GM12864 (cell line): Measurements from ENCODE around the gene CCDC78.

ENCODE experiments used
- DNase-seq: peaks from one replicate; pipeline ENCODE4 v3.0.0-alpha.2; 2011; ENCODE audit warnings: low read depth
- H3K4me3 ChIP-seq: 2 replicates; pipeline ENCODE4 v1.5.1; 2011; ENCODE audit warnings: mild to moderate bottlenecking, low read depth, low read length, control low read depth
- TF ChIP-seq, protein P1 (sequence below): IDR thresholded peaks from 2 replicates; pipeline ENCODE4 v1.5.1; 2011; ENCODE audit warnings: low read depth, mild to moderate bottlenecking, moderate library complexity, low read length, control low read depth, inconsistent platforms; ENCODE audit errors: missing control alignments

Gene CCDC78

DNA sequence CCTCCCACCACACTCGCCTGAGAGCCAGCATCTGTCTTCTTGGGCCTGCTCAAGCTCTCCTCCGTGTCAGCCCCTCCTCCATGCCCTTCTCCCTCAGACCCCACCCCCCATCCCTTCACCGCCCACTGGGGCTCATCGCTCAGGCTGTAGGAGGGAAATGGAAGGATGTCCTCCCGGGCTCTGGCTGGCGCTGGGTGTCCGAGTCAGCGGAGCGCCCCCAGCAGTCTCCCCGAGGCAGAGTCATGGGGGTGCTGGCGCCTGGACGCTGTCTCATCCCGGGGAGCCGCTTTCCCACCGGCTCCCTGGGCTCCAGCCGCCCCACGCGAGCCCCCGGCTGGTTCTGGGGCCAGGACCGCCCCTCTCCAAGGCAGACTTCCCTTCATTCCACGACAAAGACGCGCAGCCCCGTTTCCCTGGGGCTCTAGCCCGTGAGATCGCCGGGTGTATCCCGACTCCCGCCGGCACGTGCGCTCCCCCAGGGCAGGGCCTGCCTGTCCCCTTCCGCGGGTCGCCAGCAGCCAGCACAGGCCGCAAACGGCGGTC, 5.7 kb downstream of the CCDC78 start:
- no peak for DNase-seq
- TF ChIP-seq, protein P1, sequence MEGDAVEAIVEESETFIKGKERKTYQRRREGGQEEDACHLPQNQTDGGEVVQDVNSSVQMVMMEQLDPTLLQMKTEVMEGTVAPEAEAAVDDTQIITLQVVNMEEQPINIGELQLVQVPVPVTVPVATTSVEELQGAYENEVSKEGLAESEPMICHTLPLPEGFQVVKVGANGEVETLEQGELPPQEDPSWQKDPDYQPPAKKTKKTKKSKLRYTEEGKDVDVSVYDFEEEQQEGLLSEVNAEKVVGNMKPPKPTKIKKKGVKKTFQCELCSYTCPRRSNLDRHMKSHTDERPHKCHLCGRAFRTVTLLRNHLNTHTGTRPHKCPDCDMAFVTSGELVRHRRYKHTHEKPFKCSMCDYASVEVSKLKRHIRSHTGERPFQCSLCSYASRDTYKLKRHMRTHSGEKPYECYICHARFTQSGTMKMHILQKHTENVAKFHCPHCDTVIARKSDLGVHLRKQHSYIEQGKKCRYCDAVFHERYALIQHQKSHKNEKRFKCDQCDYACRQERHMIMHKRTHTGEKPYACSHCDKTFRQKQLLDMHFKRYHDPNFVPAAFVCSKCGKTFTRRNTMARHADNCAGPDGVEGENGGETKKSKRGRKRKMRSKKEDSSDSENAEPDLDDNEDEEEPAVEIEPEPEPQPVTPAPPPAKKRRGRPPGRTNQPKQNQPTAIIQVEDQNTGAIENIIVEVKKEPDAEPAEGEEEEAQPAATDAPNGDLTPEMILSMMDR: peak; percentile 43
- H3K4me3 ChIP-seq: peak overlapping the region; percentile 90

DNA sequence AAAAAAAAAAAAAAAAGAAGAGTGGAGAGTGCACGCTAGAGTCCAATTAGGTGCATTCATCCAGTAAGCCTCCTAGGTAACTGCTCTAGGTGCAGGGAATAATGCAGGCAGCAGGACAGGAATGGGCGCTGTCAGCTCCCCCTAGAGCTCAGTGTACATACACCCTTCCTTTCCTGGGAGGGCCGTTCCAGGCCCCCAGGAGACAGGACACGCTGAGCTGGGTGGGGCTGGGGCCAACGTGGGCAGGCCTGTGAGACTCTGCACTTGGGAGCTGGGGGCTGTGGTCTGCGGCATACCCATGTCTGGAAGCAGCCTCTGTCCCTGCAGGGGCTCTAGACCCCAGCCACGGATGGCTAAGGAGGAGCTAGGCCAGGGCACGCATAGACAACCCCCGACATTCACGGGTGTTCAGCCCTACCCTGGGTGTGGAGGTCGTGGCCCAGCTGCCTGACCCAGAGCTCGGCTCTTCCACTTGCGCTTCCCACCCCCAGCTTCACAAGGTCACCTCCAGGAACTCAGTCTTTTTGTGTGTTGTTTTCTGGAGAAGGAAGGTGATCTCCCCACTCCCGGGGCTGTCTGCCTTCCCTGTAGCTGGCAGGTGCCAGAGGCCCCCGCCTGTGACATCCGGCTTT, 6.3 kb downstream of the CCDC78 start:
- DNase-seq: no peak
- peak overlapping the region; percentile 90 for H3K4me3 ChIP-seq
- TF ChIP-seq, protein P1: peak; percentile 39

DNA sequence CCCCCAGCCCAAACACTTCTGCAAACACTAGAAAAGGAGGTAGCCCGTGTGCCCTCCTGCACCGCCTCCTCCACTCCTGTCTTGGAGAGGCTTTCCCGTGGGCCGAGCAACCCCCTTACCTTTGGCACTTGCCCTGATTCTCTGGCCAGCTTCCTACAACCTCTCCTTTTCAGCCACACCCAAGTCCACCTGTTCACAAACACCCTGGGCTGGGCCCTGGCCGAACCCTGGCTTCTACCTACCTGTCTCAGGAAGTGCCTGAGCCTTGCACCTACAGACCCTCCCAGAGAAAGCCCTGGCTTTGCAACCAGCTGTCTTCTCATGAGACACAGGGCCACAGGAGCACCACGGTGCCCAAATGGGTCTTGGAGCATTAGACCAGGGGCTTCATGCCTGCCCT, 7.3 kb downstream of the CCDC78 start:
- TF ChIP-seq, protein P1: no peak
- H3K4me3 ChIP-seq: no peak overlapping the region
- no peak for DNase-seq

DNA sequence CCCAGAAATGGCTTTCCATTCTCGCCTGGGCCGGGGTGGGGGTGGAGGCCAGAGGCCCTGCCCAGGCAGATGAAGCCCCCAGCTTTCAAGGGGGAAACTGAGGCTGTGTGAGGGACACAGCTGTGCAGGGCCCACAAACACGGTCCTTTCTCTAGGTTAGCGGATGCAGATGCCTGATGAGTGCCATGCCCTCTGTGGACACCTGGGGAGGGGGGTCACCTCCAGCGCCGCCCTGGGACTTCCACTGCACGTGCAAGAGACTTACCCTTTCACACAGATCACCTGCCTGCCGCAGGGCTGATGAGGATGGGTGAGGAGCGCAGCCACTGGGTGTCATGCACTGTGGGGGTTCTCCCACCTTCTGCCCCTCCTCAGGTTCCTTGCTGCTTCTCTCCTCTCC, 7.9 kb downstream of the CCDC78 start:
- H3K4me3 ChIP-seq: no peak overlapping the region
- TF ChIP-seq, protein P1: no peak

DNA sequence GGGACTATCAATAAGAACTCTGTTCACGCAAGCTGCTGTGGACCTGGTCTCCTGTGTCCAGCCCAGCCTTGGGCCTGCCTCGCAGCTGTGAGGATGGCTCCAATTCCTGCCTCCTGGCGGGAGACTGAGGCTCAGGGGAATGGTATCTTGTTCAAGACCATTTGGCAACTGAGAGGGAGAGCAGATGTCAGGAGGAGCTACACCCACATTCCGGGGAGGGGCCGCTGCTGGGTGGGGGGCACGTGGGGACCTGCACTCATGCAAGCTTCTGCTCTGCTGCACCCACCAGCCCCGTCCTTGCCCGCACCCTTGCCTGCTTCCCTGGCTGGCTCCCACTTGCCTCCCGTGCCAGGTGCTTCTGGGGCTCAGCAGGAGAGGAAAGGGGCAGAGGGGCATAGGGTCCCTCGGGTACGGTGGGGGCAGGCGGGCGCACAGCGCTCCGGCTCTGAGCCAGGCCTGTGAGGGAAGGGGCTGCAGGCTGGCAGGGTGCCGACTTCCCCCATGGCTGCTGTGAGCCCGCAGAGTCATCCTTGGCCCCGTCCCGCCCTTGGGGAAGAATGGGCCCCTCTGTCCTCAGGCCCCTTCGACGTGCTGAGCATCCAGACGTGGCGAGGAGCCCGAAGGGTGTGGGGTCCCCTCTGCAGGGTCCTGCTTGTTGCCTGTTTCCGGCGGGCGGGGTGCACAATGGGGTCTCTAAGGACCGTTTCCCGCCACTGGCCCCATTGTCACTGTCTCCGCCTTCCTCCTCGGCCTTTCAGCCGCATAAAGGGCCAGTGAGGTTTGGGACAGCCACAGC, 8.6 kb downstream of the CCDC78 start:
- TF ChIP-seq, protein P1: no peak
- no peak overlapping the region for H3K4me3 ChIP-seq
- DNase-seq: no peak

More for the DNA sequence above, 7.9 kb downstream of the CCDC78 start:
- no peak for DNase-seq

DNA sequence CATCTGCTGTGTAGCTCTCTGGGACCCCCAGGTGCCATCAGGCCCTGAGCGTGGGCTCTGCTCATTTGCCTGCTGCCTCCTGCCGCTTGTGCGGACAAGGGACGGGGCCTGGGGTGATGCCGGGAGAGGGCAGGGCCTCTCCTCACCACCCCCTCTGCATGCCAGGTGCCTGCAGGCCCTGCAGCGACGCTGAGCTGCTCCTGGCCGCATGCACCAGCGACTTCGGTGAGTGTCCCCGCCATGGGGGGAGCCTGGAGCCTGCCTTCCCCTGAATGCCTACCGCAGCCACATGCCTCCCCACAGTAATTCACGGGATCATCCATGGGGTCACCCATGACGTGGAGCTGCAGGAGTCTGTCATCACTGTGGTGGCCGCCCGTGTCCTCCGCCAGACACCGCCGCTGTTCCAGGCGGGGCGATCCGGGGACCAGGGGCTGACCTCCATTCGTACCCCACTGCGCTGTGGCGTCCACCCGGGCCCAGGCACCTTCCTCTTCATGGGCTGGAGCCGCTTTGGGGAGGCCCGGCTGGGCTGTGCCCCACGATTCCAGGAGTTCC, 9.4 kb downstream of the CCDC78 start:
- DNase-seq: no peak
- H3K4me3 ChIP-seq: no peak overlapping the region
- TF ChIP-seq, protein P1: no peak
